Left lobe of liver (tissue), 2 donors: ENCODE measurements around the gene LMAN2L. TPM values are rescaled to one million over a fixed set of nuclear protein-coding genes. Genes with fewer than 3 reads are reported as not detected.

ENCODE experiments used
- ATAC-seq: fragments of 200-7000 bp; cut with Tn5 transposase; one replicate; pipeline ENCODE4 v1.9.1; 2020; ENCODE audit warnings: mild to moderate bottlenecking, moderate library complexity
- DNase-seq: peaks from one replicate; pipeline ENCODE4 v3.0.0-alpha.2; 2020; ENCODE audit warnings: low spot score
- total RNA-seq: library from RNA; stranded (reverse); gene quantifications from one replicate; pipeline ENCODE4 v1.2.1, GENCODE V29; 2021
- donor health status: DM: no; HTN: no; CAD: no; lungs with moderate emphysema.
- donor health status: DM: no; HTN: yes; CAD: no.

LMAN2L gene
- total RNA-seq, 1 donor from 2014 or later = 12.0 TPM

DNA sequence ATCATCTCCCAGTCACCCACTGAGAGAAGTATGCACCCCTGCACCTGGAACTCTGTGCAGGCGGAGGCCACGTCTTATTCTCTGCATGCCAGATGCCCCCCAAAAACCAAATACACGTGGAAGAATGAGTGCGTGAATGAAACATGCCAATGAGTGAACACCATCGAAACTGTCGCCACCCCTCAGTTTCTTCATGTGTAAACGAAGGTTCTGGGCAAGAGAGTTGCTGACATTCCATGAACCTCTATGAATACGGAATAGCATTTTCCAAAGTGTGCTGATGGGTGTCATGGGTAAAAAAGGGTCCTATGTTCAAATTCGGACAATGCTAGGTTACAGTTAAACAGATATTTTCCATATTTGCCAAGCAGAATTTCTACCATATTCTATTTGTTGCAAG is 77.5 kb downstream of the LMAN2L start:
- ATAC-seq = no peak
- DNase-seq = no peak

DNA sequence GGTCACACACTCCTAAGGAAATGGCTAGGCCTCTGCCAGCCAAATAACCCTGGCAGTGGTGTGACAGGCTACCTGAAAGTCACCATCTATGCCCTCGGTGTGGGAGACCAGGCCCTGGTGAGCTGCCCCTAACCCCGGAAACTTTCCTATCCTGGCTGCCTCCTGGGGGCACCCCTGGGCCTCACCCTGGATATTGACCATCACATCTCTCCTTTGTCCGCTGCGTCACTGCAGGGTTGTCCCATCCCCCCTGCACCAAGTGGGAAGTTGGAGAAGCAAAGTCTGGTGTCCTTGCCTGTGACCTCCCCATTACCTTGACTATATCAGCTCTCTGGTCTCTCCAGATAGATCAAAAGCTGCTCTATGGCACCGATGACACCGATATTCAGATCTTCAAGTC is 78.5 kb downstream of the LMAN2L start:
- ATAC-seq = no peak
- no peak for DNase-seq

DNA sequence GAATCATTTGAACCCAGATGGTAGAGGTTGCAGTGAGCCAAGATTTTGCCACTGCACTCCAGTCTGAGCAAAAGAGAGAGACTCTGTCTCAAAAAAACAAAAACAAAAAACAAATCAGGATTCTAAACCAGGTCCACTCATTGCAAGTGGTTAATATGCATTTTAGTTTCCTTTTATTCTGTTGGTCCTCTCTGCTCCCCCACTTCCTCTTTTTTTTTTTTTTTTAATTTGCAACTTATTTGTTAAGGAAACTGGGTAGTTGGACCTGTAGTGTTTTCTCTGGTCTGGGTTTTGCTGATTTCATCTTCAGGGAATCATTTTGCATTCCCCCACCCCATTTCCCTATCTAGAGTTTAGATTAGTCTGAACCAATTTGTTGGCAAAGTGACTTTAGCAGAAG is 83.3 kb downstream of the LMAN2L start:
- DNase-seq (no peak), ATAC-seq (no peak)

Other genes with a start within 250 kb of the LMAN2L start
- gene NEURL3, start 234.7 kb downstream of the LMAN2L start, total RNA-seq = 0.43 TPM
- gene ARID5A, start 203.3 kb downstream of the LMAN2L start, total RNA-seq = 18.9 TPM
- gene KANSL3, start 101.8 kb downstream of the LMAN2L start, total RNA-seq = 18.5 TPM
- gene FER1L5, start 97.3 kb downstream of the LMAN2L start, total RNA-seq = 0.10 TPM
- 3.4 TPM for gene CNNM4, start 20.8 kb upstream of the LMAN2L start, total RNA-seq
- gene CNNM3, start 76.2 kb upstream of the LMAN2L start, total RNA-seq = 31.4 TPM
- 4.4 TPM for gene ANKRD23, start 104.0 kb upstream of the LMAN2L start, total RNA-seq
- gene ANKRD39, start 118.0 kb upstream of the LMAN2L start, total RNA-seq = 9.5 TPM
- 18.6 TPM for gene SEMA4C, start 130.0 kb upstream of the LMAN2L start, total RNA-seq
- 0.43 TPM for gene FAM178B, start 246.5 kb upstream of the LMAN2L start, total RNA-seq